GM21825 (cell line): ENCODE measurements around the gene FAM156B.
A peak's percentile ranks its signal among the peaks of the same experiment; 100 is the strongest.
"Not testable (repeated sequence)": the region's sequence is repeated elsewhere in the genome, so short reads cannot be mapped to it uniquely, and the experiment has no call there.

Experiments used
- ATAC-seq: cut with Tn5 transposase; IDR thresholded peaks from one replicate; pipeline ENCODE4 v1.9.1; 2021; ENCODE audit warnings: mild to moderate bottlenecking, moderate library complexity; ENCODE audit not compliant: unreplicated experiment

Gene FAM156B

GRCh38 chrX:52923781-52924241 is 26.7 kb downstream of the FAM156B start:
- ATAC-seq, result peak; percentile 49

- not testable (repeated sequence) for ATAC-seq
Observed at GRCh38 chrX:52930214-52930613, 33.1 kb downstream of the FAM156B start.

GRCh38 chrX:52933213-52933612 is 36.1 kb downstream of the FAM156B start:
- ATAC-seq, result no peak

GRCh38 chrX:52933976-52934703 is 37.0 kb downstream of the FAM156B start:
- peak; percentile 22 for ATAC-seq

GRCh38 chrX:52934704-52935469 is 37.8 kb downstream of the FAM156B start:
- ATAC-seq, result peak; percentile 95

- ATAC-seq, result not testable (repeated sequence)
Observed at GRCh38 chrX:52935470-52935784, 38.3 kb downstream of the FAM156B start.

GRCh38 chrX:52940704-52941103 is 43.6 kb downstream of the FAM156B start:
- not testable (repeated sequence) for ATAC-seq

- not testable (repeated sequence) for ATAC-seq
Observed at GRCh38 chrX:52941728-52942127, 44.6 kb downstream of the FAM156B start.

- ATAC-seq, result not testable (repeated sequence)
Observed at GRCh38 chrX:52945838-52946494, 48.8 kb downstream of the FAM156B start.

- not testable (repeated sequence) for ATAC-seq
Observed at GRCh38 chrX:52947501-52947900, 50.4 kb downstream of the FAM156B start.

- ATAC-seq, result not testable (repeated sequence)
Observed at GRCh38 chrX:52948265-52948664, 51.1 kb downstream of the FAM156B start.

- ATAC-seq, result not testable (repeated sequence)
Observed at GRCh38 chrX:52949325-52949724, 52.2 kb downstream of the FAM156B start.

- not testable (repeated sequence) for ATAC-seq
Observed at GRCh38 chrX:52949884-52950283, 52.8 kb downstream of the FAM156B start.
